Measurements from ENCODE around the gene KIAA1328. TPM values are rescaled to one million over a fixed set of nuclear protein-coding genes. Genes with fewer than 3 reads are reported as not detected.
A peak's percentile ranks its signal among the peaks of the same experiment; 100 is the strongest.

KIAA1328 gene
- total RNA-seq, 6 experiments from 2014 or later, result 2.0 to 4.5 (median 2.9) TPM

DNA sequence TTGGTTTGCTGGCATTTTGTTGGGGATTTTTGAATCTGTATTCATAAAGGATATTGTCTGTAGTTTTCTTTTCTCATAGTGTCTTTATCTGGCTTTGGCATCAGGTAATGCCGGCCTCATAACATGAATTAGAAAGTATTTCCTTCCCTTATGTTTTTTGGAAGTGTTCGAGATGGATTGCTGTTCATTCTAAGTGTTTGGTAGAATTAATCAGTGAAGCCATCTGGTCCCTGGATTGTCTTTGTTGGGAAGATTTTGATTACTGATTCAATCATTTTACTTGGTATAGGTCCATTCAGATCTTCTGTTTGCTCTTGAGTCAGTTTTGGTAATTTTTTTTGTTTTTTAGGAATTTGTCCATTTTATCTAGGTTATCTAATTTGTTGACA lies 22.3 kb downstream of the KIAA1328 start:
- no peak for DNase-seq
- 73% methylated on average over 2 of the region's 2 CpGs for WGBS (ENCODE audit: insufficient coverage, low coverage, low lambda C conversion rate, missing lambda C conversion rate)

DNA sequence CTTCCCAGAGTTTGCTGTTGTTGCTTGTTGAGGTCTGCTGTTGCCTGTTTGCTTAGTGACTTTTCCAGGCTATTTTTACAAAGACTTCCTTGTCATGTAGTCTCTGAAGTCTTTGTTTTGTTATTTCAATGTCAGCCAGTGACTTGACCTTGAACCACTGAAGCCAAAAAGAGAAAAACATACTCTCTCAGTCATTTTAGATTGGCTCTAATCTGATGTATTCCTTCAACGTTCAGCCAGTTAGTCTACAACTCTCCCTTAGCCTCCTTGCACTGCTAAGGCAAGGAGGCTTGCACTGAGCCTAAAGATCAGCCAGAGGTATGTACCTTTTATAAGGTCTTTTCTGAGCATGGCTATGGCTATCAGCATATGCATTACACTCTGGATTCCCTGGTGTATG lies 27.9 kb downstream of the KIAA1328 start:
- Histone ChIP-seq H3K27ac (no peak overlapping the region), H3K4me3 (no peak overlapping the region)
- ATAC-seq, result peak in 3 of 4 donors; percentile 15 to 36 (median 35)

More for the DNA sequence above, 22.3 kb downstream of the KIAA1328 start:
- no peak overlapping the region for H3K27ac ChIP-seq
- TF ChIP-seq POLR2A (IDR thresholded peaks at IDR 0.05), result no peak
- TF ChIP-seq, protein P1, sequence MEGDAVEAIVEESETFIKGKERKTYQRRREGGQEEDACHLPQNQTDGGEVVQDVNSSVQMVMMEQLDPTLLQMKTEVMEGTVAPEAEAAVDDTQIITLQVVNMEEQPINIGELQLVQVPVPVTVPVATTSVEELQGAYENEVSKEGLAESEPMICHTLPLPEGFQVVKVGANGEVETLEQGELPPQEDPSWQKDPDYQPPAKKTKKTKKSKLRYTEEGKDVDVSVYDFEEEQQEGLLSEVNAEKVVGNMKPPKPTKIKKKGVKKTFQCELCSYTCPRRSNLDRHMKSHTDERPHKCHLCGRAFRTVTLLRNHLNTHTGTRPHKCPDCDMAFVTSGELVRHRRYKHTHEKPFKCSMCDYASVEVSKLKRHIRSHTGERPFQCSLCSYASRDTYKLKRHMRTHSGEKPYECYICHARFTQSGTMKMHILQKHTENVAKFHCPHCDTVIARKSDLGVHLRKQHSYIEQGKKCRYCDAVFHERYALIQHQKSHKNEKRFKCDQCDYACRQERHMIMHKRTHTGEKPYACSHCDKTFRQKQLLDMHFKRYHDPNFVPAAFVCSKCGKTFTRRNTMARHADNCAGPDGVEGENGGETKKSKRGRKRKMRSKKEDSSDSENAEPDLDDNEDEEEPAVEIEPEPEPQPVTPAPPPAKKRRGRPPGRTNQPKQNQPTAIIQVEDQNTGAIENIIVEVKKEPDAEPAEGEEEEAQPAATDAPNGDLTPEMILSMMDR (IDR thresholded peaks at IDR 0.05), result no peak
- H3K9me3 ChIP-seq, result no peaks in the 10 kb centered on the region
- no peak overlapping the region for H3K4me3 ChIP-seq
- intact Hi-C loops (cut with DNase I), result no loop called here
- ATAC-seq, result no peak
- H3K27me3 ChIP-seq, result no peaks in the 10 kb centered on the region
- no peaks in the 10 kb centered on the region for H3K36me3 ChIP-seq
- no peaks in the 10 kb centered on the region for H3K4me1 ChIP-seq

DNA sequence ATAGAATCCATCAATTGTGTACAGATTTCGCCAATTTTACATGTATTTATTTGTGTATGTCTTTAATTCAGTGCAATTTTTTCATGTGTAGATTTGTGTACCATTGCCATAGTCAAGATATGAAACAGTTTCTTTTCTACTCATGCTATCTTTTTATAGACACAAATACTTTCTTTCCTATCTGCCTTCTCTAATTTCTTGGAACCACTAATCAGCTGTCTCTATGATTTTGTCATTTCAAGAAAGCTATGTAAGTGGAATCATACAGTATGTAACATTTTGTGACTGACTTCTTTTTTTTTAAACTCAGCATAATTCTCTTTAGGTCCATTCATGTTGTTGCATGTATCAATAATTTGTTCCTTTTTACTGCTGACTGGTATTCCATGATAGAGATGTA lies 33.3 kb downstream of the KIAA1328 start:
- Histone ChIP-seq H3K27me3 (no peaks in the 10 kb centered on the region), H3K36me3 (no peaks in the 10 kb centered on the region), H3K27ac (no peak overlapping the region), H3K9me3 (no peaks in the 10 kb centered on the region), H3K4me3 (no peak overlapping the region), H3K4me1 (no peaks in the 10 kb centered on the region)
- 94% methylated on average over 1 of the region's 1 CpG for WGBS (ENCODE audit: insufficient coverage, low coverage, low lambda C conversion rate, missing lambda C conversion rate)
- TF ChIP-seq POLR2A (IDR thresholded peaks at IDR 0.05), result no peak
- TF ChIP-seq, protein P1 (IDR thresholded peaks at IDR 0.05), result no peak
- DNase-seq, result no peak
- no peak for ATAC-seq
- intact Hi-C loops (cut with DNase I), result no loop called here

More for the DNA sequence above, 27.9 kb downstream of the KIAA1328 start:
- TF ChIP-seq POLR2A (IDR thresholded peaks at IDR 0.05), result no peak
- TF ChIP-seq, protein P1 (IDR thresholded peaks at IDR 0.05), result no peak
- H3K4me1 ChIP-seq, result no peaks in the 10 kb centered on the region
- H3K27me3 ChIP-seq, result no peaks in the 10 kb centered on the region
- no peak for DNase-seq
- intact Hi-C loops (cut with DNase I), result no loop called here
- no peaks in the 10 kb centered on the region for H3K36me3 ChIP-seq
- no peaks in the 10 kb centered on the region for H3K9me3 ChIP-seq
- WGBS (ENCODE audit: insufficient coverage, low coverage, low lambda C conversion rate, missing lambda C conversion rate), result no CpG with 5 or more reads among the region's 1 CpG

DNA sequence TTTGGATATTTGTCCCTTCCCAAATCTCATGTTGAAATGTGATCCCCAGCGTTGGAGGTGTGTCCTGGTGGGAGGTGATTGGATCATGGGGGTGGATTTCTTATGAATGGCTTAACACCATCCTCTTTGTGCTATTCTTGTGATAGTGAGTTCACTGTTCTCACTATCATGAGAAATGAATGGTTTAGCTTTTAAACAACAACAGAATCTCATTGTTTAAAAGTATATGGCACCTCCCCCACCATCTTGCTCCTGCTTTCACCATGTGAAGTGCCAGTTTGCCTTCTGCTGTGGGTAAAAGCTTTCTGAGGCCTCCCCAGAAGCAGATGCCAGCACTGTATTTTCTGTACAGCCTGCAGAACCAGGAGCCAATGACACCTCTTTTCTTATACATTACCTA lies 38.1 kb downstream of the KIAA1328 start:
- intact Hi-C loops (cut with DNase I), result no loop called here
- WGBS (ENCODE audit: insufficient coverage, low coverage, low lambda C conversion rate, missing lambda C conversion rate), result 75% methylated on average over 1 of the region's 1 CpG
- ATAC-seq, result no peak

More for the DNA sequence above, 38.1 kb downstream of the KIAA1328 start:
- no peak for DNase-seq
- no peaks in the 10 kb centered on the region for H3K36me3 ChIP-seq
- H3K27me3 ChIP-seq, result no peaks in the 10 kb centered on the region
- no peak overlapping the region for H3K27ac ChIP-seq
- H3K9me3 ChIP-seq, result no peaks in the 10 kb centered on the region
- TF ChIP-seq, protein P1 (IDR thresholded peaks at IDR 0.05), result no peak
- H3K4me3 ChIP-seq, result no peak overlapping the region
- no peaks in the 10 kb centered on the region for H3K4me1 ChIP-seq

Data from right lobe of liver (tissue), 6 donors.